ENCODE measurements around the gene SULT1A2.
"Not testable (repeated sequence)": the region's sequence is repeated elsewhere in the genome, so short reads cannot be mapped to it uniquely, and the experiment has no call there.

- TF ChIP-seq, protein P1, sequence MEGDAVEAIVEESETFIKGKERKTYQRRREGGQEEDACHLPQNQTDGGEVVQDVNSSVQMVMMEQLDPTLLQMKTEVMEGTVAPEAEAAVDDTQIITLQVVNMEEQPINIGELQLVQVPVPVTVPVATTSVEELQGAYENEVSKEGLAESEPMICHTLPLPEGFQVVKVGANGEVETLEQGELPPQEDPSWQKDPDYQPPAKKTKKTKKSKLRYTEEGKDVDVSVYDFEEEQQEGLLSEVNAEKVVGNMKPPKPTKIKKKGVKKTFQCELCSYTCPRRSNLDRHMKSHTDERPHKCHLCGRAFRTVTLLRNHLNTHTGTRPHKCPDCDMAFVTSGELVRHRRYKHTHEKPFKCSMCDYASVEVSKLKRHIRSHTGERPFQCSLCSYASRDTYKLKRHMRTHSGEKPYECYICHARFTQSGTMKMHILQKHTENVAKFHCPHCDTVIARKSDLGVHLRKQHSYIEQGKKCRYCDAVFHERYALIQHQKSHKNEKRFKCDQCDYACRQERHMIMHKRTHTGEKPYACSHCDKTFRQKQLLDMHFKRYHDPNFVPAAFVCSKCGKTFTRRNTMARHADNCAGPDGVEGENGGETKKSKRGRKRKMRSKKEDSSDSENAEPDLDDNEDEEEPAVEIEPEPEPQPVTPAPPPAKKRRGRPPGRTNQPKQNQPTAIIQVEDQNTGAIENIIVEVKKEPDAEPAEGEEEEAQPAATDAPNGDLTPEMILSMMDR (optimal IDR thresholded peaks at IDR 0.05 in 1 of 3, IDR thresholded peaks at IDR 0.05 in 1 of 3, conservative IDR thresholded peaks at IDR 0.05 in 1 of 3; ENCODE audit: extremely low read depth in 1 of 3, insufficient read depth in 2 of 3, low read length in 3 of 3), result not testable (repeated sequence)
- not testable (repeated sequence) for TF ChIP-seq EZH2 (IDR thresholded peaks at IDR 0.05; ENCODE audit: low read length)
Measured at GRCh38 chr16:28636093-28636823, 39.4 kb upstream of the SULT1A2 start.

All from keratinocyte (primary cell).